MM.1S (cell line): Measurements from ENCODE around the gene ALG9.
"Not testable (repeated sequence)": the region's sequence is repeated elsewhere in the genome, so short reads cannot be mapped to it uniquely, and the experiment has no call there.

Experiments used
- CTCF ChIP-seq: fragments of 300-600 bp; sonication (generic); IDR thresholded peaks from 2 replicates; pipeline ENCODE4 v1.5.1; 2016; ENCODE audit warnings: antibody characterized with exemption, low read length, mixed read lengths
- EZH2 ChIP-seq: fragments of 300-600 bp; sonication (generic); optimal IDR thresholded peaks from 2 replicates; pipeline ENCODE3; 2017; ENCODE audit warnings: low read depth, mild to moderate bottlenecking, antibody characterized with exemption, low read length, mixed read lengths

GRCh38 chr11:111771205-111771604, 100.2 kb downstream of the ALG9 start:
- TF ChIP-seq CTCF, EZH2: not testable (repeated sequence)
